Colonic mucosa (tissue), 4 donors: ENCODE measurements around the gene MRPL36. TPM values are rescaled to one million over a fixed set of nuclear protein-coding genes. Genes with fewer than 3 reads are reported as not detected.
"Not testable (repeated sequence)": the region's sequence is repeated elsewhere in the genome, so short reads cannot be mapped to it uniquely, and the experiment has no call there.

Experiments used
- DNase-seq: peaks from one replicate; pipeline ENCODE4 v3.0.0-alpha.2; 2020
- H3K27ac ChIP-seq: fragments of 200-600 bp; one replicate; pipeline ENCODE4 v1.8.0; 2021
- H3K27me3 ChIP-seq: fragments of 200-600 bp; one replicate; pipeline ENCODE4 v1.8.0; 2021
- H3K36me3 ChIP-seq: fragments of 200-600 bp; one replicate; pipeline ENCODE4 v1.8.0; 2021
- H3K4me1 ChIP-seq: fragments of 200-600 bp; one replicate; pipeline ENCODE4 v1.8.0; 2021; ENCODE audit warnings: mild to moderate bottlenecking
- H3K4me3 ChIP-seq: fragments of 200-600 bp; one replicate; pipeline ENCODE4 v1.8.0; 2021
- H3K9ac ChIP-seq, 2 donors: one replicate each; pipeline ENCODE4 v1.7.0; 2013; ENCODE audit warnings: control low read depth in 2 of 2, low read depth in 2 of 2, low read length in 2 of 2
- H3K9me3 ChIP-seq: fragments of 200-600 bp; one replicate; pipeline ENCODE4 v1.8.0; 2021
- CTCF ChIP-seq: fragments of 200-600 bp; IDR thresholded peaks from one replicate; pipeline ENCODE4 v1.8.0; 2022; ENCODE audit warnings: antibody characterized with exemption, mild to moderate bottlenecking
- intact Hi-C: fragments of 100-400 bp; cut with DNase I; formaldehyde crosslinking; loops from one replicate; pipeline ENCODE4 v1.14.1; 2022
- total RNA-seq, 2 donors: library from RNA; stranded (reverse); fragmentation: NEBNext Ultra II Directional in 1 of 2; extraction: Animal tissue kit (Norgen Biotek cat#: 25700) in 1 of 2; gene quantifications; one replicate each; pipeline ENCODE4 v1.2.1, GENCODE V29; 2021
- donor health status: healthy.
- donor health status: DM: no; HTN: no; CAD: no.
- donor health status: DM: no; HTN: no; CAD: no.

Gene MRPL36
- total RNA-seq, 2 donors from 2014 or later: 33.0 to 56.3 TPM

- peak; percentile 36 for DNase-seq
- no peaks in the 10 kb centered on the region for H3K36me3 ChIP-seq
- intact Hi-C loops: no loop called here
Observed at GRCh38 chr5:1799110-1799601, 481 bp downstream of the MRPL36 start.

GRCh38 chr5:1798589-1798988 lies 1.0 kb downstream of the MRPL36 start:
- intact Hi-C loops, H3K36me3 ChIP-seq, DNase-seq, H3K4me1 ChIP-seq, H3K27ac ChIP-seq, H3K9me3 ChIP-seq, H3K27me3 ChIP-seq: not testable (repeated sequence)
- H3K9ac ChIP-seq: peak overlapping the region; percentile 65 to 85
- peak overlapping the region; percentile 81 for H3K4me3 ChIP-seq

More at GRCh38 chr5:1799110-1799601, 481 bp downstream of the MRPL36 start:
- no peak for TF ChIP-seq CTCF
- peak overlapping the region; percentile 65 to 85 for H3K9ac ChIP-seq
- H3K27ac ChIP-seq: peak overlapping the region; percentile 80
- H3K27me3 ChIP-seq: no peaks in the 10 kb centered on the region
- H3K4me1 ChIP-seq: peaks cover 4% of the 10 kb centered on the region
- H3K9me3 ChIP-seq: no peaks in the 10 kb centered on the region
- H3K4me3 ChIP-seq: peak overlapping the region; percentile 81

GRCh38 chr5:1797855-1798254 lies 1.8 kb downstream of the MRPL36 start:
- intact Hi-C loops: no loop called here

GRCh38 chr5:1797103-1797800 lies 2.4 kb downstream of the MRPL36 start:
- no peak overlapping the region for H3K27ac ChIP-seq
- no peaks in the 10 kb centered on the region for H3K36me3 ChIP-seq
- no peaks in the 10 kb centered on the region for H3K9me3 ChIP-seq
- no peak for TF ChIP-seq CTCF
- DNase-seq: no peak
- H3K4me1 ChIP-seq: peaks cover 4% of the 10 kb centered on the region
- peak overlapping the region in 1 of 2 donors; percentile 19 for H3K9ac ChIP-seq
- H3K27me3 ChIP-seq: no peaks in the 10 kb centered on the region
- H3K4me3 ChIP-seq: no peak overlapping the region
- intact Hi-C loops: no loop called here

More at GRCh38 chr5:1797855-1798254, 1.8 kb downstream of the MRPL36 start:
- Histone ChIP-seq H3K4me1 (peaks cover 4% of the 10 kb centered on the region), H3K9ac (peak overlapping the region in 1 of 2 donors; percentile 19), H3K9me3 (no peaks in the 10 kb centered on the region), H3K27me3 (no peaks in the 10 kb centered on the region), H3K27ac (no peak overlapping the region), H3K36me3 (no peaks in the 10 kb centered on the region), H3K4me3 (no peak overlapping the region)
- DNase-seq: no peak
- TF ChIP-seq CTCF: no peak

- no peaks in the 10 kb centered on the region for H3K36me3 ChIP-seq
- DNase-seq: no peak
- intact Hi-C loops: no loop called here
- no peak overlapping the region for H3K4me3 ChIP-seq
- TF ChIP-seq CTCF: no peak
- no peak overlapping the region for H3K27ac ChIP-seq
- peaks cover 4% of the 10 kb centered on the region for H3K4me1 ChIP-seq
- H3K9me3 ChIP-seq: no peaks in the 10 kb centered on the region
- no peaks in the 10 kb centered on the region for H3K27me3 ChIP-seq
- H3K9ac ChIP-seq: no peak overlapping the region
Observed at GRCh38 chr5:1796371-1797102, 3.1 kb downstream of the MRPL36 start.
